IMR-90 (cell line): ENCODE measurements around the gene TTC5. TPM values are rescaled to one million over a fixed set of nuclear protein-coding genes. Genes with fewer than 3 reads are reported as not detected.

Source experiments
- ATAC-seq: fragments of 200-7000 bp; cut with Tn5 transposase; 2 replicates; pipeline ENCODE4 v1.9.1; 2020; ENCODE audit warnings: low read depth, mild to moderate bottlenecking, moderate library complexity
- BruUV-seq: library from RNA; stranded (reverse); fragments of 400-500 nt; replicated peaks from 2 replicates; lab custom pipeline; 2021; lab: Mats Ljungman, UMichigan
- CTCF ChIA-PET: fragments of 300-600 bp; formaldehyde crosslinking; extraction: SDS; loops from one replicate; lab custom pipeline; 2021; ENCODE audit warnings: antibody characterized with exemption; lab: Yijun Ruan, JAX
- POLR2A ChIA-PET: fragments of 300-600 bp; sonication (Branson Sonifier 250); formaldehyde crosslinking; loops from one replicate; lab custom pipeline; 2022; ENCODE audit warnings: antibody characterized with exemption; ENCODE audit not compliant: unreplicated experiment; lab: Charles Lee
- DNase-seq: peaks from one replicate; pipeline ENCODE4 v3.0.0; 2013
- H2AFZ ChIP-seq: replicated peaks from 2 replicates; pipeline ENCODE3; 2013; ENCODE audit warnings: low read length, mild to moderate bottlenecking; ENCODE audit not compliant: poor library complexity
- H2AK5ac ChIP-seq: 2 replicates; pipeline ENCODE4 v1.6.1; 2013; ENCODE audit warnings: low read depth, low read length, inconsistent platforms
- H2AK9ac ChIP-seq: replicated peaks from 2 replicates; pipeline ENCODE3; 2013; ENCODE audit warnings: mild to moderate bottlenecking, low read depth, low read length, moderate library complexity; ENCODE audit not compliant: poor library complexity
- H2BK120ac ChIP-seq: 2 replicates; pipeline ENCODE4 v1.6.1; 2013; ENCODE audit warnings: low read depth, low read length, inconsistent platforms
- H2BK15ac ChIP-seq: 3 replicates; pipeline ENCODE4 v1.6.1; 2013; ENCODE audit warnings: low read depth, low read length, inconsistent platforms
- H2BK20ac ChIP-seq: 2 replicates; pipeline ENCODE4 v1.6.1; 2013; ENCODE audit warnings: low read depth, mild to moderate bottlenecking, inconsistent platforms, low read length, moderate library complexity
- H2BK5ac ChIP-seq: 2 replicates; pipeline ENCODE4 v1.6.1; 2013; ENCODE audit warnings: mild to moderate bottlenecking, low read depth, low read length, inconsistent platforms; ENCODE audit not compliant: poor library complexity, severe bottlenecking
- H3K14ac ChIP-seq: replicated peaks from 2 replicates; pipeline ENCODE4 v1.6.1; 2013; ENCODE audit warnings: low read depth, low read length, inconsistent platforms
- H3K18ac ChIP-seq: 2 replicates; pipeline ENCODE4 v1.6.1; 2013; ENCODE audit warnings: low read depth, low read length, control low read depth
- H3K23ac ChIP-seq: 2 replicates; pipeline ENCODE4 v1.6.1; 2013; ENCODE audit warnings: low read depth, low read length, inconsistent platforms
- H3K27ac ChIP-seq: 2 replicates; pipeline ENCODE4 v1.5.1; 2013; ENCODE audit warnings: mild to moderate bottlenecking, control low read depth, low read length; ENCODE audit not compliant: insufficient read depth
- H3K27me3 ChIP-seq: 2 replicates; pipeline ENCODE4 v1.6.1; 2013; ENCODE audit warnings: low read length; ENCODE audit not compliant: control insufficient read depth, insufficient read depth
- H3K36me3 ChIP-seq: 2 replicates; pipeline ENCODE4 v1.6.1; 2013; ENCODE audit warnings: low read length, mixed read lengths; ENCODE audit not compliant: control insufficient read depth, insufficient read depth
- H3K4ac ChIP-seq: 2 replicates; pipeline ENCODE4 v1.6.1; 2013; ENCODE audit warnings: low read depth, low read length, inconsistent platforms
- H3K4me1 ChIP-seq: 2 replicates; pipeline ENCODE4 v1.6.1; 2013; ENCODE audit warnings: low read length, mixed read lengths; ENCODE audit not compliant: control insufficient read depth, insufficient read depth
- H3K4me2 ChIP-seq: 2 replicates; pipeline ENCODE4 v1.6.1; 2013; ENCODE audit warnings: low read depth, mild to moderate bottlenecking, control low read depth, low read length, moderate library complexity
- H3K4me3 ChIP-seq: 2 replicates; pipeline ENCODE4 v1.5.1; 2013; ENCODE audit warnings: low read depth, mild to moderate bottlenecking, control low read depth, low read length, moderate library complexity; ENCODE audit not compliant: insufficient read depth
- H3K56ac ChIP-seq: 2 replicates; pipeline ENCODE4 v1.6.1; 2013; ENCODE audit warnings: low read length, inconsistent platforms; ENCODE audit not compliant: insufficient read depth; ENCODE audit errors: extremely low read depth
- H3K79me1 ChIP-seq, 2 experiments: 2 replicates each; pipeline ENCODE4 v1.6.1; 2013; ENCODE audit warnings: low read length in 2 of 2, inconsistent platforms in 1 of 2, low read depth in 1 of 2
- H3K9ac ChIP-seq: 2 replicates; pipeline ENCODE4 v1.6.1; 2013; ENCODE audit warnings: low read depth, low read length, control low read depth
- H3K9me1 ChIP-seq: 2 replicates; pipeline ENCODE4 v1.6.1; 2013; ENCODE audit warnings: low read length, inconsistent platforms; ENCODE audit not compliant: insufficient read depth
- H3K9me3 ChIP-seq: 2 replicates; pipeline ENCODE4 v1.6.1; 2013; ENCODE audit warnings: low read length; ENCODE audit not compliant: control insufficient read depth, insufficient read depth
- H4K20me1 ChIP-seq: 2 replicates; pipeline ENCODE4 v1.6.1; 2013; ENCODE audit warnings: low read length, inconsistent platforms; ENCODE audit not compliant: insufficient read depth
- H4K5ac ChIP-seq: 2 replicates; pipeline ENCODE4 v1.6.1; 2013; ENCODE audit warnings: mild to moderate bottlenecking, low read depth, low read length, control low read depth
- H4K8ac ChIP-seq, 2 experiments: 2 replicates each; pipeline ENCODE4 v1.6.1; 2013; ENCODE audit warnings: low read depth in 2 of 2, low read length in 2 of 2, control low read depth in 1 of 2, inconsistent platforms in 1 of 2
- H4K91ac ChIP-seq: 2 replicates; pipeline ENCODE4 v1.6.1; 2013; ENCODE audit warnings: low read depth, low read length, inconsistent platforms; ENCODE audit not compliant: insufficient read depth
- BHLHE40 ChIP-seq: fragments of 150-350 bp; IDR thresholded peaks from 2 replicates; pipeline ENCODE4 v1.6.1; 2016; ENCODE audit warnings: mild to moderate bottlenecking, low read depth, low read length
- CEBPB ChIP-seq: IDR thresholded peaks from 2 replicates; pipeline ENCODE4 v1.6.1; 2012; ENCODE audit warnings: low read depth, low read length, improper control_type of control experiment
- CHD1 ChIP-seq: IDR thresholded peaks from 2 replicates; pipeline ENCODE4 v1.6.1; 2012; ENCODE audit warnings: low read depth, low read length, improper control_type of control experiment
- FOS ChIP-seq: fragments of 150-350 bp; IDR thresholded peaks from 2 replicates; pipeline ENCODE4 v1.6.1; 2016; ENCODE audit warnings: low read depth, low read length
- MAFK ChIP-seq: IDR thresholded peaks from 2 replicates; pipeline ENCODE4 v1.6.1; 2012; ENCODE audit warnings: low read depth, low read length, improper control_type of control experiment
- MAZ ChIP-seq: IDR thresholded peaks from 2 replicates; pipeline ENCODE4 v1.6.1; 2012; ENCODE audit warnings: low read depth, mild to moderate bottlenecking, low read length, improper control_type of control experiment, moderate library complexity, borderline replicate concordance
- MXI1 ChIP-seq: IDR thresholded peaks from 2 replicates; pipeline ENCODE4 v1.6.1; 2012; ENCODE audit warnings: low read depth, mild to moderate bottlenecking, low read length, moderate library complexity, borderline replicate concordance
- NFE2L2 ChIP-seq: fragments of 150-350 bp; IDR thresholded peaks from 2 replicates; pipeline ENCODE4 v1.6.1; 2016; ENCODE audit warnings: low read depth, mild to moderate bottlenecking, low read length
- POLR2A ChIP-seq: IDR thresholded peaks from 2 replicates; pipeline ENCODE4 v1.6.1; 2012; ENCODE audit warnings: mild to moderate bottlenecking, low read depth, low read length
- RAD21 ChIP-seq: IDR thresholded peaks from 2 replicates; pipeline ENCODE4 v1.6.1; 2012; ENCODE audit warnings: low read length, improper control_type of control experiment
- RCOR1 ChIP-seq: IDR thresholded peaks from 2 replicates; pipeline ENCODE4 v1.6.1; 2012; ENCODE audit warnings: mild to moderate bottlenecking, low read length, improper control_type of control experiment; ENCODE audit not compliant: insufficient replicate concordance
- RFX5 ChIP-seq: IDR thresholded peaks from 2 replicates; pipeline ENCODE4 v1.8.0; 2012; ENCODE audit warnings: low read depth, mild to moderate bottlenecking, low read length, moderate library complexity
- SMC3 ChIP-seq: fragments of 150-350 bp; IDR thresholded peaks from 2 replicates; pipeline ENCODE4 v1.6.1; 2016; ENCODE audit warnings: low read depth, mild to moderate bottlenecking, antibody characterized with exemption, low read length, moderate library complexity
- WGBS, 2 experiments: methylation state at CpG; one replicate each; pipeline versions ENCODE4 v1.1.5 to v1.1.7; 2013; ENCODE audit warnings: missing lambda C conversion rate in 2 of 2; ENCODE audit not compliant: insufficient read length in 1 of 2; ENCODE audit errors: extremely low coverage in 2 of 2; 5-methylcytosine and 5-hydroxymethylcytosine counted together
- dilution Hi-C: fragments of 300-500 bp; cut with HindIII; formaldehyde crosslinking; loops from one replicate; pipeline ENCODE4 v1.14.3; 2018; ENCODE audit warnings: low sequenced_read_pairs; ENCODE audit not compliant: unreplicated experiment
- in situ Hi-C: fragments of 300-500 bp; cut with MboI; formaldehyde crosslinking; loops from 3 replicates; pipeline ENCODE4 v1.14.3; 2019; ENCODE audit warnings: low sequenced_read_pairs, inconsistent platforms, mixed read lengths
- intact Hi-C: fragments of 100-400 bp; cut with micrococcal nuclease; formaldehyde crosslinking; loops from 2 replicates; pipeline ENCODE4 v1.10.0; 2022
- polyA plus RNA-seq, 3 experiments: library from polyadenylated mRNA; depleted of rRNA; stranded (reverse); fragments of >200 nt; gene quantifications; 2 replicates each; pipeline ENCODE4 v1.2.3, GENCODE V29; 2012; ENCODE audit warnings: low replicate concordance in 1 of 3
- total RNA-seq: library from RNA; depleted of rRNA; stranded (reverse); fragments of >200 nt; gene quantifications from 2 replicates; pipeline ENCODE4 v1.2.3, GENCODE V29; 2012
- TF ChIP-seq, protein P1 (sequence below): conservative IDR thresholded peaks from 2 replicates; pipeline ENCODE4 v1.5.1; 2012; ENCODE audit warnings: mild to moderate bottlenecking, low read depth, low read length, improper control_type of control experiment
- TF ChIP-seq, protein P2 (sequence below): fragments of 150-350 bp; IDR thresholded peaks from 2 replicates; pipeline ENCODE4 v1.6.1; 2016; ENCODE audit warnings: low read depth, mild to moderate bottlenecking, low read length, moderate library complexity, borderline replicate concordance
- TF ChIP-seq, protein P3 (sequence below): fragments of 150-350 bp; IDR thresholded peaks from 2 replicates; pipeline ENCODE4 v1.6.1; 2017; ENCODE audit warnings: mild to moderate bottlenecking, antibody characterized with exemption, low read length, low read depth

The TTC5 gene
- total and polyA plus RNA-seq, 2 of the 4 experiments (the other 2 are of a cell fraction): 9.8 to 29.4 TPM

DNA sequence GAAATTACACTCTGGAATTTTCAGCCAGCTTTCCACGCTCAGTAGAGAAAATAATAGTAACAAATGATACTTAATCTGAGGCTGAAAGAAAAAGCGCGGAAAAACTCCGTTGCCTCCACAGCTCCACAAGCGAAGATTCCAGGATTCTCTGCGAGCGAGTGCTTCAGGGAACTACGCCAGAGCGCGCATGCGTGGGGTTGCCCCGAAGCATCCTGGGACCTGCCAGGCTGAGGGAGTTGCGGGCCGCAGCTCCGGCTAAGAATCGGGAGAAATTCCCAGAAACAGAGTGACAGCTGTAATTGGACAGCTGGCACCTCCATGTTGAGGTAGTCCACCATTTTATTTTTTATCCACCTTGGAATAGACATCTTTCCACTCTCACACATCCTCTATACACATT, 12.0 kb upstream of the TTC5 start:
- DNase-seq: no peak
- ATAC-seq: no peak
- Histone ChIP-seq H2AK5ac (no peak overlapping the region), H3K4ac (no peak overlapping the region), H3K9me1 (no peaks in the 10 kb centered on the region), H4K8ac (no peak overlapping the region), H3K56ac (no peak overlapping the region), H4K91ac (no peak overlapping the region), H2BK15ac (no peak overlapping the region), H3K4me2 (no peak overlapping the region), H3K36me3 (peaks cover 35% of the 10 kb centered on the region), H3K14ac (no peak overlapping the region), H2BK20ac (no peak overlapping the region), H3K23ac (no peak overlapping the region), H3K9me3 (no peaks in the 10 kb centered on the region), H3K9ac (no peak overlapping the region), H3K4me3 (no peak overlapping the region), H3K4me1 (no peaks in the 10 kb centered on the region), H4K5ac (no peak overlapping the region), H2AFZ (no peak overlapping the region), H3K18ac (no peak overlapping the region), H2BK120ac (no peak overlapping the region), H4K20me1 (no peaks in the 10 kb centered on the region; the same call in 1 of the 2 replicates), H3K79me1 (peaks cover 6% of the 10 kb centered on the region in 2 experiments; a peak in 1 of 4 replicates), H2BK5ac (no peak overlapping the region), H3K27me3 (no peaks in the 10 kb centered on the region), H2AK9ac (peak overlapping the region; percentile 61), H3K27ac (no peak overlapping the region)
- dilution Hi-C loops (no loop called here), intact Hi-C loops (loop anchor here (10.0 kb wide), 1 partner anchor 77 kb away; no protein-coding TSS in a partner anchor), in situ Hi-C loops (no loop called here)
- TF ChIP-seq CHD1 (no peak), SMC3 (no peak), FOS (no peak), MAFK (no peak), NFE2L2 (no peak), RFX5 (no peak), MXI1 (no peak), RCOR1 (no peak), CEBPB (no peak), MAZ (no peak), POLR2A (no peak), RAD21 (no peak), BHLHE40 (no peak)
- TF ChIP-seq, protein P1, sequence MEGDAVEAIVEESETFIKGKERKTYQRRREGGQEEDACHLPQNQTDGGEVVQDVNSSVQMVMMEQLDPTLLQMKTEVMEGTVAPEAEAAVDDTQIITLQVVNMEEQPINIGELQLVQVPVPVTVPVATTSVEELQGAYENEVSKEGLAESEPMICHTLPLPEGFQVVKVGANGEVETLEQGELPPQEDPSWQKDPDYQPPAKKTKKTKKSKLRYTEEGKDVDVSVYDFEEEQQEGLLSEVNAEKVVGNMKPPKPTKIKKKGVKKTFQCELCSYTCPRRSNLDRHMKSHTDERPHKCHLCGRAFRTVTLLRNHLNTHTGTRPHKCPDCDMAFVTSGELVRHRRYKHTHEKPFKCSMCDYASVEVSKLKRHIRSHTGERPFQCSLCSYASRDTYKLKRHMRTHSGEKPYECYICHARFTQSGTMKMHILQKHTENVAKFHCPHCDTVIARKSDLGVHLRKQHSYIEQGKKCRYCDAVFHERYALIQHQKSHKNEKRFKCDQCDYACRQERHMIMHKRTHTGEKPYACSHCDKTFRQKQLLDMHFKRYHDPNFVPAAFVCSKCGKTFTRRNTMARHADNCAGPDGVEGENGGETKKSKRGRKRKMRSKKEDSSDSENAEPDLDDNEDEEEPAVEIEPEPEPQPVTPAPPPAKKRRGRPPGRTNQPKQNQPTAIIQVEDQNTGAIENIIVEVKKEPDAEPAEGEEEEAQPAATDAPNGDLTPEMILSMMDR: no peak
- TF ChIP-seq, protein P2, sequence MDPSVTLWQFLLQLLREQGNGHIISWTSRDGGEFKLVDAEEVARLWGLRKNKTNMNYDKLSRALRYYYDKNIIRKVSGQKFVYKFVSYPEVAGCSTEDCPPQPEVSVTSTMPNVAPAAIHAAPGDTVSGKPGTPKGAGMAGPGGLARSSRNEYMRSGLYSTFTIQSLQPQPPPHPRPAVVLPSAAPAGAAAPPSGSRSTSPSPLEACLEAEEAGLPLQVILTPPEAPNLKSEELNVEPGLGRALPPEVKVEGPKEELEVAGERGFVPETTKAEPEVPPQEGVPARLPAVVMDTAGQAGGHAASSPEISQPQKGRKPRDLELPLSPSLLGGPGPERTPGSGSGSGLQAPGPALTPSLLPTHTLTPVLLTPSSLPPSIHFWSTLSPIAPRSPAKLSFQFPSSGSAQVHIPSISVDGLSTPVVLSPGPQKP: no peak
- TF ChIP-seq, protein P3, sequence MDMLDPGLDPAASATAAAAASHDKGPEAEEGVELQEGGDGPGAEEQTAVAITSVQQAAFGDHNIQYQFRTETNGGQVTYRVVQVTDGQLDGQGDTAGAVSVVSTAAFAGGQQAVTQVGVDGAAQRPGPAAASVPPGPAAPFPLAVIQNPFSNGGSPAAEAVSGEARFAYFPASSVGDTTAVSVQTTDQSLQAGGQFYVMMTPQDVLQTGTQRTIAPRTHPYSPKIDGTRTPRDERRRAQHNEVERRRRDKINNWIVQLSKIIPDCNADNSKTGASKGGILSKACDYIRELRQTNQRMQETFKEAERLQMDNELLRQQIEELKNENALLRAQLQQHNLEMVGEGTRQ: no peak
- POLR2A ChIA-PET: no interaction called here
- no TSS peak for BruUV-seq
- CTCF ChIA-PET: interaction anchor here (0.7 to 1.4 kb wide), 2 partner anchors 10 to 13 kb away, joined by 4 read pairs; no protein-coding TSS in a partner anchor
- 100% methylated on average over 10 of the region's 16 CpGs; no CpG with 5 or more reads in 1 of the 2 experiments for WGBS, 2 experiments
